Cortex of kidney (tissue), 1 donor: Measurements from ENCODE around the gene DIP2A.

ENCODE experiments used
- DNase-seq: peaks from one replicate; lab custom pipeline; 2025; lab: John Stamatoyannopoulos, UW

Gene DIP2A

DNA sequence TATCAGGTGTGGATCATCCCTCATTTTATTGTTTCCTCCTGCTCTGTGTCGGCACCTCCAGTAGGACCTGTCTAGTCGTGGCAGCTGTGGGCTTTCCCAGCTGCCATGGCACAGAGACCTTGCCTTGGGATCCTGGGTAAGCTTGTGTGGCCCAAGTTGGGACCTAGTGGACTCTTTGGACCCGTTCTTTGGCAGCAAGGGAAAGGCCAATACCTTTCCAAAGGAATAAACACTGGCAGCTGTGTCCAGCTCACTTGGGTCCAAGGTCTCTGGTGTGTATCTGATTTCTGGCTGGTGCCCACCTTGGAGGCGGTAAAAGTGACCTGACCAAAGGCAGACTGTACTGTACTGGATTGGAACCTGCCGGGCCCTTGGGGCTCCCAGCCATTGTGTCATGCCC lies 21.8 kb downstream of the DIP2A start:
- no peak for DNase-seq

DNA sequence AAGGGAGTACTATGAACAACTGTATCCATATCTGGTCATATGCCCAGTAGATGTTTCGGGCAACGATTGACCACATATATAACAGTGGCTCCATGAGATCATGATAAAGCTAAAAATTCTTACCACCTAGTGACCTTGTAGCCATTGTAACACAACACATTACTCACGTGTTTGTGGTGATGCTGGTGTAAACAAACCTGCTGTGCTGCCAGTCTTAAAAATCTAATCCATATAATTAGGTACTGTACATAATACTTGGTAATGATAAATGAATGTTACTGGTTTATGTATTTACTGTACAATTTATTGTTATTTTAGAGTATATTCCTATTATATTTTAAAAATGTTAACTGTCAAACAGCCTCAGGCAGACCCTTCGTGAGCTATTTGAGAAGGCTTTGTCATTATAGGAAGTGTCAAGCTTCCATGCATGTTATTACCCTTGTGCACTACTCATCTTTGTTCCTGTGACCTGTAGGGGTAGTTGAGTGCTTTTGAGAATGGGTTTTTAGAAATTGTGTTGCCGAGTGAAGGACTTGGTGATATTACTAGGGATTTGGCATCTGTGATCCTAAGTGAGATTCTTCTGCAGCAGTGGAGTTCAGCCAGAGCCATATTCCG lies 23.6 kb downstream of the DIP2A start:
- no peak for DNase-seq

DNA sequence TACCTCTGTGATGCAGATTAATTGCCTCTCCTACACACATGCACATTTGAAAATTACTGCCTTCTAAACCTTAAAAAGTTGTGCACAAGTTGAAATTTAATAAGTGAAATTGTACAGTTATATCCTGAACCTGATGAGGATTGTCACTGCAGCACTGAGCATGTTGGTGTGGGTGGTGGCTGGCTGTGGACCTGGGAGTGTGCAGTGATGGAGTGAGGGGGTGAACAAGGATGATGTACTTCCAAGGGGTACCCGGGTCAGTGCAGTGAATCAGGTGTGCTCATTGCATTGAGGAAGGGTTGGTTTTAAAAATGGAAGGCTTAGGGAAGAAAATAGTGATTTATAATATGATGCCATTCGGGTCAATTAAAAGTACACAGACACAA lies 24.1 kb downstream of the DIP2A start:
- no peak for DNase-seq

DNA sequence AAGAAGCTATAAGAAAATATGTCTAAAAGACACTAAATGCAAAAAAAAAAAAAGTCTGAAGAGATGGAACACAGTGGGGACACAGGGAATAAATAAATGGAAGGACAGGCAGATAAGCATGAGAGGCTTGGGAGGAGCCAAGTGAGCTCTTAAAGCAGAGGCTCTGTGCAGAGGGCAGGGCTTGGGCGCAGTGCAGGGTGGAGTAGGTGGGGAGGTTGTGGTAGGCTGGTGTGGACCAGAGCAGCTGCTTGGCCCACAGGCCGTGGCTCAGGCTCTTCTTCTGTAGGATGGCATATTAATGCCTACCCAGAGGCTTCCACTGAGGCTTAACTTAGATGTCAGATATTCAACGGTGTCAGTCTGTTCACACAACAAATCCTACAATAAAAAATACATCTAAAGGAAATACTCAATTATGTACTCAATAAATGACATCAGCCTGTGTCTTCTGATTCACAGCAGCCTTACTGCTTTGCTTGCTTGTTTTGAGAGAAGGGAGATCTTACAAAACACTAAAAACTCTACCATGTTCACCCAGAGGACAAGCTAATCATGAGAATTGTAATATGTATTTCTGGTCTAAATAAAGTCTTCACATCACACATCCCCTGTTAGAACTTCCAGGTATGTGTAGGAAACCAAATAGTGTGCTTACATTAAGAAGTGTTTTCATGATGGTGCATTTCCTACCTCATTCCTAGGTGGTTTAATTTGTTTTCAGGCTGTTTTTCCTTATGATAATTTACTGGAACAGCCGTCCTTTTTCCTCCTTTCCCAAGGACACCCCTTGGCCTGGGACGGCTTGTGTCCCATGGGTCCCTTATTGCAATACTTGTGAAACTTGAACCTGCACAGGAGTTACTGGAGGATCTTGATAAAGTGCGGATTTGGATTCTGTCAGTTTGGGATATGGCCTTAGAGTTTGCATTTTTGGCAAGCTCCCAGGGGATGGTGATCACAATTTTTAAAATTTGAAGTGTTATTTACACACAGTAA lies 24.9 kb downstream of the DIP2A start:
- no peak for DNase-seq

DNA sequence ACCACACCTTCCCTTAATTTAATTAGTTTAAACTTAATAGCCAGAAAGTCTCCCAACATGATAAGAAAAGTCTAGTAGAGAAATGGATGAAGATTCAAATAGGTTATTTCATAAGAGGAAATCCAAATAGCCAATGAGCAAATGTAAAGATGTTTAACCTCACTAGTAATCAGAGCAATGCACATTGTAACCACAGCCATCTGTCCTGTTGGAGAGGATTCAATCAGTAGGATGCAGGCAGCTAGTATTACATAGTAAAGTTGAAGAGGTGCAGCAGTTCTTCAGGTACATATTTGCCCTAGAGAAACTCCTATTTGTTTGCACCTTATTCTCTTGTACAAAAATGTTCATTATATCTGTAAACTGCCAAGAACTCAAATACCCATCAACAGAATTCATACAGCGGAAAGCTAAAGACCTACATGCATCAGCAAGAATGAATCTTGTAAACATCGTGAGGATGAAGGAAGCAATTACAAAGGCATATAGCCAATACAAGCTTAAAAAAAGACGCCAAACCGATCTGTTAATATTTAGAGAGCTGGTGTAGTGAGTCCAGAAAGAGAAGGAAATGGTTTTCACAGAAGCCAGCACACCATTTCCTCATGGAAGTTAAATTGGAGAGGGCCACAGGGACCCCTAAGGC lies 27.9 kb downstream of the DIP2A start:
- no peak for DNase-seq

DNA sequence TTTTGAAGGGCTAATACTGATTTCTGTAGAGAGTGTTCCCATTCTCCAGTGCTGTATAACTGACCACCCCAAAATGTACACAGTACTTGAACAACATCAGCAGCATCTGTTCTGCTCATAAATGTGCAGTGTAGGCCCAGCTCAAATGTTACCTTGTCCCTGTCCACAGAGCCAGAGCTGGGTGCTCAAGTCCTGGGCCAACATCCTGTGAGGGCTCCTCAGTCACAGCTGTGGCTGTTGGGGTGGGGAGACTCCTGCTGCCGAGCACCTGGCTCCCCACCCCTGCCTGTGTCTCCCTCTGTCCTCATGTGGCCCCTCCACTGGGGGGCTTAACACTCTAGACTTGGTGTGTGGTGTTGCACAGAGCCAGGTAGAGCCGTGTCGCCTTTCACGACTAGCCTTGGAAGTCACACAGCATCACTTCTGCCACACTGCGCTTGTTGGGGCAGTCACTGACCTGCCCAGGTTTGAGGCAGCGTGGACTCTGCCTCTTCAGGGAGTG lies 30.5 kb downstream of the DIP2A start:
- DNase-seq = no peak

DNA sequence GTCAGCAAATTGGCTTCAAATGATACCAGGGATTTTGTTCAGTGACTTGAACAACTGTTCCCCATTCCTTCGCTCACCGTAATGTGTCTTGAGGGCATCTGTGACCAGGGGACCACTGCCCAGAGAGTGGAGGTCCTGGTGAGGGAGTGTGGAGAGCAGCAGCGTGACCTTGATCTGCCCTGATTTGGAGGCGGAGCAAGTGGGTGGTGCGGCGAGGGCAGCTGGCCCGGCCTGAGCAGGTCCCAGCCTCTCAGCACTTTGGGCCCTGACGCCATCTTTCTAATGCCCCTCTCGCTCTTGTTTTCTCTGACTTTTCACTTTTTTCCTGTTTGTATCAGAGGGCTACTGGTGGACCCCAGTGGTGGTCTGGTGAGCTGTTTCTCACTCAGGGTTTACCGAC lies 31.1 kb downstream of the DIP2A start:
- DNase-seq = no peak

DNA sequence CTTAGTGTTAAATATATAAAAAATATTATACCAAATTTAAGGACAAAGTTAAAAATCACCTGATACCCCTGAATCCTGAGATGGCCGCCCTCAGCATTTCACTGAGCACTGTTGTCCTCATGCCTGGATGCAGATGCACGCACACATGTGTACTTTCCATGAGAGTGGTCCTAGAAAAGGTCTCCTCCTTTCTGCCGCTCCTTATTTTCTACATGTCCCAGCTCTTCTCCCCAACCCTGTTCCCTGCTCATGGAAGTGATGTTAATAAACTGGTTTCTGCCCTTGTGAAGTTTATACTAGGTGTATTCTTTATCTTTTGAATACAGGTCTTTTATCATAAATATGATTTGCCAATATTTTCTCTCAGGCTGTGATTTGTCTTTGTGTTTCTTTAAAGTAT lies 32.9 kb downstream of the DIP2A start:
- DNase-seq = no peak

DNA sequence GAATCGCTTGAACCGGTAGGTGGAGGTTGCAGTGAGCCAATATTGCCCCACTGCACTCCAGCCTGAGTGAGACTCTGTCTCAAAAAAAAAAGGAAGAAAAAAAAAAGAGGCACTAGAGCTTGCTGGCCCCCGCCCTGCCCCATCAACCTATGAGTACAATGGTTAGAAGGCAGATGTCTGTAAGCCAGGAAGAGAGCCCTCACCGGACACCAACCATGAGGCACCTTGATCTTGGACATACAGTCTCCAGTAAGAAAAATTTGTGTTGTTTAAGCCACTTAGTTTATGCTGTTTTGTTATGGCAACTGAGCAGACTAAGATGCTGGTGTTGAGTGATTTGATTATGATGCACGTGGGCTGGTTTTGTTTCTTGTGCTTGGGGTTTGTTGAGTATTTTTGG lies 34.2 kb downstream of the DIP2A start:
- DNase-seq = no peak

DNA sequence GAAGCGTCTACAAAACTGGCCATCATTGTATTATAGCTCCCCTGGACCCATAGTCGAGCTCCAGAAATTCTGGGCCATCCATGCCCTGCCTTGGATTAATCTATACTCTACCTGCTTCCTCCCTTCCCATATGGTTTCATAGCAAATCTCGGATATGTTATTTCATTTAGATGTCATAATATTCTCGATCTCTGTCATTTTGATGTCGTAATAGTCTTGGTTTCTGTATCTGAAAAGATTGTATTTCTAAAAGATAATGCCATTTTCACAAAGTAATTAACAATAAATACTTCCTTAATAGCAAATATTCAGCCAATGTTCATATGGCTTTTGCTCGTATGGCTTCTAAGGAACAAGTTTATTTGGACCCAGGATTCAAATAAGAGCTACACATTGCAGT lies 35.1 kb downstream of the DIP2A start:
- DNase-seq = no peak

DNA sequence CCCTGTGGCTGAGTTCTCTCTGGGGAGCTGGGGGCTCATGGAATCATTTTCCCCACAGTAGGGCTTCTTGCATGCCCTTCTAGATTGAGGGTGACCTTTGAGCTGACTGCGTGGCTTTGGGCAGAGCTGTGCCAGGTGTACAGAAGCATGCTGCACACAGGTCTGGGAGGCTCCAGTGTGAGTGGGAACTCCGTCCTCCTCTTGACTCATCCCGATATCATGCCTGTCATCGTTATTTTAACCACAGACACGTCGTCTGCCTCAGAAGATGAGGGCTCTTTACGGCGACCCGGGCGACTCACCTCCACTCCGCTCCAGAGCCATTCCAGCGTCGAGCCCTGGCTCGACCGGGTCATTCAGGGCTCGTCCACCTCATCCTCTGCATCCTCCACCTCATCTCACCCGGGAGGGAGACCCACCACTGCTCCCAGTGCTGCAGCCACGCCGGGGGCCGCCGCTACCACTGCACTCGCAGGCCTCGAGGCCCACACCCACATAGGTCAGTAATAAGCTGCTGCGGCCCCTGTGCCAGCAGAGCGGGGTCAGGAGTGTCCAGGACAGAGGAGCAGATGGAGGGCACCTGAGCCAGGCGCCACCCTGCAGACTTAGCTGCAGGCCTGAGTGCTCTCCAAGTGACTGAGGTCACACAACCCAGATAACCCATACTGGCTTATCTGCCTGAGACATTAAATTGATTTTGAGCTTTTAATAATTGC lies 39.8 kb downstream of the DIP2A start:
- DNase-seq = no peak

DNA sequence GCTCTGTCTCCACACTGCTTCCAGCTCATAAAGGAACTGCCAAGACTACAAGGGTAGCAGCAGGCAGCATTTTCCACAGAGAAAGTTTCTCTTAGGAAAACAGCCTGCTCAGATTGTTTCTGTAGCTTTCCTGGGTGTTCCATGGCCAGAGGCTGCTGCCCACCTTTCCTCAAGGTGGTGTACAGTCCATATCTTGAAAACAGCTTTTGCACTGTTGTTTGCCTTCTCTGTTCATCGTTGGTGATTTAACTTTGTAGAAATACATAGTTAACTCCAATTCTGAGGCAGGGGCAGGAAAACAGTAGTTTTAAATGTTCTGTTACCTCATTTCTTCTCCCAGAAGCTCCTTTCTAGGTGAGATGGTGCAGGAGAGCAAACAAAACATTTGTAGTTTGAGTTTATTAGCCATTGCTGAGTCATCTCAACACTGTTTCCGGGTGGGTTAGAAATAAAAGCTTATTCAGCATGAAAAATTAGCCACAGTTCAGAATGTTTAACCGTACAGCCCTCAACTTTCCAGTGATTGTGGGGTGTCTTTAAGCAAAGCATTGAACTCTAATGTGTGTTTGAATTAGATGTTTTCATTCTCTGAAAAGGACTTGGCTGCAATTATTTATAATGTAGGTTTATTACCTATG lies 41.7 kb downstream of the DIP2A start:
- no peak for DNase-seq

DNA sequence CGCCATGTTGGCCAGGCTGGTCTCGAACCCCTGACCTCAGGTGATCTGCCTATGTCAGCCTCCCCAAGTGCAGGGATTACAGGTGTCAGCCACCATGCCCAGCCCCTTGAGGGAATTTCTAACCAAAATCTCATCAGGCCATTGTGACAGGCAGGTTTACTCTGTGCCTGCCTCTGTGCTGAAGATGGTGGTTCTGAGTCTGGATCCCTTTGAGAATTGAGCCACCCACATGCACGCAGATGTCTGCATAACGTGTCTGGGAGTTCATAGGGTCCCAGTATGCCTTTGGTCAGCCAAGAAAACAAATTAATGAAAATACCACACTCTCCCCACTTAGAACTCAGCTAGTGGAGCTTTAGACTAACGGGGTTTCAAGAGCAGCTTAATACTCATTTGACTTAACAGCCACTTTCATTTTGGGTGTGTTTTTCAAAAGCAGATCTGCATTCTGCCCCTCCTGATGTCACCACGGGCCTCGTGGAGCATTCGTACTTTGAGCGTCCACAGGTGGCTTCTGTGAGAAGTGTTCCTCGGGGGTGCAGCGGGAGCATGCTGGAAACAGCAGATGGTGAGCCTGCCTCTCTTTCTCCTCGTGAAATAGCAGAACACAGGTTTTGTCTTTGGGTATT lies 45.3 kb downstream of the DIP2A start:
- no peak for DNase-seq

DNA sequence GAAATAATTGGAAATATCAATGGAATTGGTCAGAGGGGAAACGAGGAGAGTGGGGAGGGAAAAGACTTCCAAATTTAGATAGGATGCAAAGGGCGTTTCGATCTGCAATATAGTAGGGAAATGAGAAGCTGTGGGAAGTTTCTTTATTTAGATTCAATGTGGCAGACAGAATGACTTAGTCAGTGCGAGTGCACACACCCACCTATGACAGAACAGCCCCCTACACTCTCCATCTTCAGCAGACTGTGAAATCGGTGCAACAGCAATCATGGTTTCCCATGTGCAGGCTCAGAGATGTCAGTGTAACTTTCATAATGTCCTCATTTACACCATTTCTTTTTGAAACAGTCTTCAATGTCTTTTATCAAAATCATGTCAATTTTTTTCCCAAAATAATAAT lies 46.0 kb downstream of the DIP2A start:
- no peak for DNase-seq

DNA sequence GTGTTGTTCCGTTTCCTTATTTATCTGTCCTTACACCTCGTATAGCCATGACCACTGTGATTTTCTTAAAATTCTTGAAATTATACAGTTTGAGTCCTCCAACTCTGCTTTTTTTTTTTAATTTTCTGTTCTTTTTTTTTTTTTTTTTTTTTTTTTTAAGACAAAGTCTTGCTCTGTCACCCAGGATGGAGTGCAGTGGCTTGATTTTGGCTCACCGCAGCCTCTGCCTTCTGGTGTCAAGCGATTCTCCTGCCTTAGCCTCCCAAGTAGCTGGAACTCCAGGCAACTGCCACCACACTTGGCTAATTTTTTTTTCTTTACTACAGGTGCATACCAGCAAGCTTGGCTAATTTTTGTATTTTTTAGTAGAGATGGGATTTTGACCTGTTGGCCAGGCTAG lies 48.9 kb downstream of the DIP2A start:
- DNase-seq = no peak

DNA sequence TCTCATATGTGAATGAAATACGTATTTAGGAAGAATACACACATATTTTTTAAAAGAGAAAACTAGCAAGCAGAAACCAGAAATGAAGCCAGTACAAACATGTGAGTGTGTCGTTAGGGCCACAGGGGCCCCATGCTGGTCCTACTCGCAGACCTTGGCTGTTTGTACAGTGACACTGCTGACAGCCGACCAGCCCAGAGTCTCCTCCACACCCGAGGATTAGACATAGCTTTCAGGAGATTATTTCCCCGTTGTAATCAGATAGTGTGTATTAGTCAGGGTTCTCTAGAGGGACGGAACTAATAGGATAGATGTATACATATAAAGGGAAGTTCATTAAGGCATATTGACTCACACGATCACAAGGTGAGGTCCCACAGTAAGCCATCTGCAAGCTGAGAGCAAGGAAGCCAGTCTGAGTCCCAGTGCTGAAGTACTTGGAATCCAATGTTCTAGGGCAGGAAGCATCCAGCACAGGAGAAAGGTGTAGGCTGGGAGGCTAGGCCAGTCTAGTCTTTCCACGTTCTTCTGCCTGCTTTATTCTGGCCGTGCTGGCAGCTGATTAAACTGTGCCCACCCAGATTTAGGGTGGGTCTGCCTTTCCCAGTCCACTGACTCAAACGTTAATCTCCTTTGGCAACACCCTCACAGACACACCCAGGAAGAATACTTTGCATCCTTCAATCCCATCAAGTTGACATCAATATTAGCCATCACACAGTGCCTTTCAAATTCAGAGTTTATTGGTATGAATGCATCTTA lies 51.2 kb downstream of the DIP2A start:
- DNase-seq = no peak

DNA sequence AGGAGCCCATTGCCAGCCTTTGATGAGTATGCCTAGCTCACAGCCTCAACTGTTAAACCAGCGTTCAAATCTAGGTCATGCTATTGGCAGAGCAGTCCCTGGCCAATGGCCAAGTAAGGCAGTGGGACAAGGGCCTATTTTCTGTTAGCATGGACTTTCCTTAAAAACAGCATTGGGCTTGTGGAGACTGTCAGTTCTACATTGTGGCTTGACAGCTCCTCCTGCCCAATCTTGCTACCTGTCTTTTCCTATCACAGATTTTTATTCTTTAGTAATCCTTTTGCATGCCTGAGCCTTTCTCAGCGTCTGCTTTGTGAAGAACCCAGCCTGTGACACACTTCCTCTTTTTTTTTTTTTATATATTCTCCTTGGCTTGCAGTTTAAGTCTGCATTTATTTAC lies 56.4 kb downstream of the DIP2A start:
- no peak for DNase-seq

DNA sequence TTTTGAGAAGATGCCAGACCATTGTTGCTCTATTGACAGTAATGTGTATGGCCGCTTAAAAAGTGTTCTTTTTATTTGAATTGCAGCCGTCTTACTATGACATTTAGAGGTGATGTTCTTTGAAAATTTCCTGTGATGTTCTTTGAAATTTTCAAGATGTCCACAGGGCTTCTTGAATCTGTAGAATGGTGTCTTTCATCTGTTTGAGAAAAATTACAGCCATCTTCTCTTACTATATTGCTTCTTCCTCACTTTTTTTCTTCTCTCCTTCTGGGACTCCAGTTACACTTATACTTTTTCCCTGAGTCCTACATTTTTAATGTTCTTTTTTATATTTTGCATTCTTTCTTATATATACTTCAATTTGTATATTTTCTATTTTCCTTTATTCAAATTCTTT lies 57.4 kb downstream of the DIP2A start:
- DNase-seq = no peak

DNA sequence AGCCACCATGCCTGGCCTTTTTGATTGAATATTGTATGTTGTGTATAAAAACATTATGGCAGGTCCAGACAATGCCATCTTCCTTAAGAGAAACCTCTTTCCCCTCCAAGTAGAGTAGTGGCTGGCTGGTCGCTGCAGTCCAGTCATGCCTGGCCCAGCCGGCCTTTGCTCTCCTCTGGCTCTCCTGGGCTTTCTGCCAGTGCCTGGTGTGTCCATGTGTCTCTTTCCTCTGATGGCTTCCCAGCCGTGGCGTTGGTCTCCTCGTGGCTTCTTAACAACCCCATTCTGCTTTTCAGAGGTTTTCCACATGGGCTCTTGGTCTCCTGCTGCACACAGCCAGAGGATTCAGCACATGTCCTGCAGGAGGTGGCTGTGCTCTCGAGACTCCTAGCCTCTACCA lies 58.7 kb downstream of the DIP2A start:
- no peak for DNase-seq

DNA sequence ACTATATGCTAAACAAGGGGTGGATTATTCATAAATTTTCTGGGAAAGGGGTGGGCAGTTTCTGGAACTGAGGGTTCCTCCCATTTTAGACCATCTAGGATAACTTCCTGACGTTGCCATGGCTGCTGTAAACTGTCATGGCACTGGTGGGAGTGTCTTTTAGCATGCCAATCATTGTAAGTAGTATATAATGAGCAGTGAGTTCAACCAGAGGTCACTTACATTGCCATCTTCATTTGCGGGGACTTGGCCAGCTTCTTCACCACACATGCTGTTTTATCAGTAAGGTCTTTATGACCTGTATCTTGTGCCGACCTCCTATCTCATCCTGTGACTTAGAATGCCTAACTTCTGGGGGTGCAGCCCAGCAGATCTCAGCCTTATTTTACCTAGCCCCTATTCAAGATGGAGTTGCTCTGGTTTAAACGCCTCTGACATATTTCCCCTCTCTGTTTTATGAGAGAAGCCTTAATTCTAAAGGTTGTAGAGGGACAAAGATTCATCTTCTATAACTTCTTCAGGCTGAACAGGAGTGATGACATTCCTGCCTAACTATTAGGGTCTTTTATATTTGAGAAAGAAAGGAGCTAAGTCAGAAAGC lies 60.4 kb downstream of the DIP2A start:
- no peak for DNase-seq
